ENCODE measurements around the gene RBM5. TPM values are rescaled to one million over a fixed set of nuclear protein-coding genes. Genes with fewer than 3 reads are reported as not detected.

Gene RBM5
- total and polyA plus RNA-seq, 10 of the 15 experiments (the other 5 are each of a cell fraction or from before 2014, with no cell fraction given): 35.1 to 347 (median 111) TPM

DNA sequence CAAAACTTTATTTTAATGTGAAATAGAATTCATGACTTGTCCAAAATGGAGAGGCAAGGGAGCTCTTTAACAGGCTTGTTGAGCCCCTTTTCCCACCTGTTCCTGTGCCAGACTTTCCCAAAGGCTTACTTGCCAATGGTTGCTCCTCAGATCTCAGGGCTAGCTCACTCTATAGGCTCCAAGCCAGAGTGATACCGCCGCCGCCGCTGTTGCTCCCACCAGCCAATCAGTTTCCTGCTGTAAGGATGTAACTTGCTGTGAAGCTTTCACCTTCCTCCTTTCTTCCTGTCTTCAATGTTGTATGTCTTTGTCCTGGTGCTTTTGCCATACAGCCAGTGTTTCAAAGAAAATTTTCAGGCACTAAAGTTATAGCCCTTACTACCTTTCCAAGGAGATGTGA lies 41.3 kb upstream of the RBM5 start:
- no peaks in the 10 kb centered on the region for H4K20me1 ChIP-seq (ENCODE audit: control insufficient read depth, insufficient read depth)
- ChIA-PET SMC1A (ENCODE audit: uncharacterized antibody, unreplicated experiment) (interaction anchor here (1.0 to 1.5 kb wide), 2 partner anchors 10 to 49 kb away, joined by 3 to 4 read pairs; no protein-coding TSS in a partner anchor), RAD21 (ENCODE audit: unreplicated experiment) (no interaction called here), POLR2A (interaction anchor here (0.6 kb wide), 1 partner anchor 46 kb away, joined by 8 read pairs; no protein-coding TSS in a partner anchor), CTCF (interaction anchor here (1.4 to 1.5 kb wide), 2 partner anchors 9 to 63 kb away, joined by 3 to 8 read pairs; no protein-coding TSS in a partner anchor)
- no TSS peak for BruUV-seq (replicated peaks)
- DNase-seq (ENCODE audit: low read depth, low spot score) (no peak), FAIRE-seq (no peak), ATAC-seq (no peak)
- no peak overlapping the region for H3K27ac ChIP-seq (ENCODE audit: control insufficient read depth, insufficient read depth)
- no peaks in the 10 kb centered on the region for H3K79me2 ChIP-seq (ENCODE audit: control insufficient read depth, insufficient read depth, low read length)
- no peak overlapping the region for H3K4me3 ChIP-seq
- peaks cover 2 to 5% of the 10 kb centered on the region in 2 experiments; a peak in 3 of 4 replicates for H3K36me3 ChIP-seq (ENCODE audit: control insufficient read depth in 2 of 2, insufficient read depth in 2 of 2, low read length in 1 of 2)
- H3K4me1 ChIP-seq (ENCODE audit: control insufficient read depth, insufficient read depth, low read length): no peaks in the 10 kb centered on the region
- TF ChIP-seq, protein P1, sequence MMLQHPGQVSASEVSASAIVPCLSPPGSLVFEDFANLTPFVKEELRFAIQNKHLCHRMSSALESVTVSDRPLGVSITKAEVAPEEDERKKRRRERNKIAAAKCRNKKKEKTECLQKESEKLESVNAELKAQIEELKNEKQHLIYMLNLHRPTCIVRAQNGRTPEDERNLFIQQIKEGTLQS (IDR thresholded peaks at IDR 0.05; ENCODE audit: borderline replicate concordance, extremely low read depth, low read depth, low read length): no peak
- no peak for TF ChIP-seq EED (IDR thresholded peaks at IDR 0.05; ENCODE audit: low read depth)
- no peak for TF ChIP-seq IKZF1 (conservative IDR thresholded peaks at IDR 0.05)
- H3K27me3 ChIP-seq (replicated peaks in 1 of 2; ENCODE audit: control insufficient read depth in 2 of 2, insufficient read depth in 2 of 2, low read length in 1 of 2): no peaks in the 10 kb centered on the region
- intact Hi-C loops (cut with micrococcal nuclease; ENCODE audit: unreplicated experiment) (no loop called here), in situ Hi-C loops (cut with MboI) (no loop called here)
- 94% methylated on average over 4 of the region's 4 CpGs for WGBS (ENCODE audit: insufficient coverage, insufficient replicate concordance, low lambda C conversion rate, missing lambda C conversion rate)
- no peak overlapping the region for H3K9ac ChIP-seq (ENCODE audit: control insufficient read depth, insufficient read depth, low read length)
- H3K9me3 ChIP-seq (replicated peaks; ENCODE audit: control insufficient read depth, insufficient read depth, low read length): no peaks in the 10 kb centered on the region
- H2AFZ ChIP-seq (ENCODE audit: control insufficient read depth, low read depth, low read length): no peak overlapping the region
- H3K4me2 ChIP-seq (ENCODE audit: control insufficient read depth, insufficient read depth): no peak overlapping the region

DNA sequence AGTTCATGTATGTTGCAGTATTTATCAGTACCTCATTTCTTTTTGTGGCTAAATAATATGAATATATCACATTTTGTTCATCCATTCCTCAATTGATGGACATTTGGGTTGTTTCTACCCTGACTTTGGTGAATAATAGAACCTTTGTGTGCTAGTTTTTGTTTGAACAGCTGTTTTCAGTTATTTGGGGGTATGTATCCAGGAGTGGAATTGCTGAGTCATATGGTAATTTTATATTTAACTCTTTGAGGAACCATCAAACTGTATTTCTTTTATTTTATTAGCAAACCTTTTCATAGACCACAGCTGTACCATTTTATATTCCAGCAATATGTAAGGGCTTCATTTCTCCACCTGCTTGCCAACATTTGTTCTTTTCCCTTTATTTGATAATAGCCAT lies 38.4 kb upstream of the RBM5 start:
- FAIRE-seq (no peak), DNase-seq (ENCODE audit: low read depth, low spot score) (no peak), ATAC-seq (no peak)
- no peaks in the 10 kb centered on the region for H3K9me3 ChIP-seq (replicated peaks; ENCODE audit: control insufficient read depth, insufficient read depth, low read length)
- H3K27ac ChIP-seq (ENCODE audit: control insufficient read depth, insufficient read depth): no peak overlapping the region
- no peaks in the 10 kb centered on the region for H3K79me2 ChIP-seq (ENCODE audit: control insufficient read depth, insufficient read depth, low read length)
- ChIA-PET POLR2A (interaction anchor here (0.6 kb wide), 1 partner anchor 399 kb away, joined by 3 read pairs; no protein-coding TSS in a partner anchor), SMC1A (ENCODE audit: uncharacterized antibody, unreplicated experiment) (no interaction called here), CTCF (interaction anchor here (0.5 kb wide), 1 partner anchor 607 kb away, joined by 3 read pairs; no protein-coding TSS in a partner anchor), RAD21 (ENCODE audit: unreplicated experiment) (no interaction called here)
- no peak overlapping the region for H2AFZ ChIP-seq (ENCODE audit: control insufficient read depth, low read depth, low read length)
- no peaks in the 10 kb centered on the region for H3K27me3 ChIP-seq (replicated peaks in 1 of 2; ENCODE audit: control insufficient read depth in 2 of 2, insufficient read depth in 2 of 2, low read length in 1 of 2)
- H3K9ac ChIP-seq (ENCODE audit: control insufficient read depth, insufficient read depth, low read length): no peak overlapping the region
- peaks cover 4 to 10% of the 10 kb centered on the region in 2 experiments; a peak in 3 of 4 replicates for H3K36me3 ChIP-seq (ENCODE audit: control insufficient read depth in 2 of 2, insufficient read depth in 2 of 2, low read length in 1 of 2)
- H3K4me1 ChIP-seq (ENCODE audit: control insufficient read depth, insufficient read depth, low read length): no peaks in the 10 kb centered on the region
- no peak overlapping the region for H3K4me3 ChIP-seq
- no peaks in the 10 kb centered on the region for H4K20me1 ChIP-seq (ENCODE audit: control insufficient read depth, insufficient read depth)
- in situ Hi-C loops (cut with MboI): no loop called here
- no TSS peak for BruUV-seq (replicated peaks)
- intact Hi-C loops (cut with micrococcal nuclease; ENCODE audit: unreplicated experiment): no loop called here
- H3K4me2 ChIP-seq (ENCODE audit: control insufficient read depth, insufficient read depth): no peak overlapping the region
- TF ChIP-seq BCL11A (IDR thresholded peaks at IDR 0.05; ENCODE audit: low read depth, low read length): no peak
- TF ChIP-seq, protein P2, sequence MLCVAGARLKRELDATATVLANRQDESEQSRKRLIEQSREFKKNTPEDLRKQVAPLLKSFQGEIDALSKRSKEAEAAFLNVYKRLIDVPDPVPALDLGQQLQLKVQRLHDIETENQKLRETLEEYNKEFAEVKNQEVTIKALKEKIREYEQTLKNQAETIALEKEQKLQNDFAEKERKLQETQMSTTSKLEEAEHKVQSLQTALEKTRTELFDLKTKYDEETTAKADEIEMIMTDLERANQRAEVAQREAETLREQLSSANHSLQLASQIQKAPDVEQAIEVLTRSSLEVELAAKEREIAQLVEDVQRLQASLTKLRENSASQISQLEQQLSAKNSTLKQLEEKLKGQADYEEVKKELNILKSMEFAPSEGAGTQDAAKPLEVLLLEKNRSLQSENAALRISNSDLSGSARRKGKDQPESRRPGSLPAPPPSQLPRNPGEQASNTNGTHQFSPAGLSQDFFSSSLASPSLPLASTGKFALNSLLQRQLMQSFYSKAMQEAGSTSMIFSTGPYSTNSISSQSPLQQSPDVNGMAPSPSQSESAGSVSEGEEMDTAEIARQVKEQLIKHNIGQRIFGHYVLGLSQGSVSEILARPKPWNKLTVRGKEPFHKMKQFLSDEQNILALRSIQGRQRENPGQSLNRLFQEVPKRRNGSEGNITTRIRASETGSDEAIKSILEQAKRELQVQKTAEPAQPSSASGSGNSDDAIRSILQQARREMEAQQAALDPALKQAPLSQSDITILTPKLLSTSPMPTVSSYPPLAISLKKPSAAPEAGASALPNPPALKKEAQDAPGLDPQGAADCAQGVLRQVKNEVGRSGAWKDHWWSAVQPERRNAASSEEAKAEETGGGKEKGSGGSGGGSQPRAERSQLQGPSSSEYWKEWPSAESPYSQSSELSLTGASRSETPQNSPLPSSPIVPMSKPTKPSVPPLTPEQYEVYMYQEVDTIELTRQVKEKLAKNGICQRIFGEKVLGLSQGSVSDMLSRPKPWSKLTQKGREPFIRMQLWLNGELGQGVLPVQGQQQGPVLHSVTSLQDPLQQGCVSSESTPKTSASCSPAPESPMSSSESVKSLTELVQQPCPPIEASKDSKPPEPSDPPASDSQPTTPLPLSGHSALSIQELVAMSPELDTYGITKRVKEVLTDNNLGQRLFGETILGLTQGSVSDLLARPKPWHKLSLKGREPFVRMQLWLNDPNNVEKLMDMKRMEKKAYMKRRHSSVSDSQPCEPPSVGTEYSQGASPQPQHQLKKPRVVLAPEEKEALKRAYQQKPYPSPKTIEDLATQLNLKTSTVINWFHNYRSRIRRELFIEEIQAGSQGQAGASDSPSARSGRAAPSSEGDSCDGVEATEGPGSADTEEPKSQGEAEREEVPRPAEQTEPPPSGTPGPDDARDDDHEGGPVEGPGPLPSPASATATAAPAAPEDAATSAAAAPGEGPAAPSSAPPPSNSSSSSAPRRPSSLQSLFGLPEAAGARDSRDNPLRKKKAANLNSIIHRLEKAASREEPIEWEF (IDR thresholded peaks at IDR 0.05; ENCODE audit: insufficient replicate concordance, low read depth, low read length): no peak
- no peak for TF ChIP-seq PBX3 (IDR thresholded peaks at IDR 0.05; ENCODE audit: insufficient replicate concordance, low read depth, low read length)
- TF ChIP-seq, protein P3, sequence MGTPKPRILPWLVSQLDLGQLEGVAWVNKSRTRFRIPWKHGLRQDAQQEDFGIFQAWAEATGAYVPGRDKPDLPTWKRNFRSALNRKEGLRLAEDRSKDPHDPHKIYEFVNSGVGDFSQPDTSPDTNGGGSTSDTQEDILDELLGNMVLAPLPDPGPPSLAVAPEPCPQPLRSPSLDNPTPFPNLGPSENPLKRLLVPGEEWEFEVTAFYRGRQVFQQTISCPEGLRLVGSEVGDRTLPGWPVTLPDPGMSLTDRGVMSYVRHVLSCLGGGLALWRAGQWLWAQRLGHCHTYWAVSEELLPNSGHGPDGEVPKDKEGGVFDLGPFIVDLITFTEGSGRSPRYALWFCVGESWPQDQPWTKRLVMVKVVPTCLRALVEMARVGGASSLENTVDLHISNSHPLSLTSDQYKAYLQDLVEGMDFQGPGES (IDR thresholded peaks at IDR 0.05): no peak
- no peak for TF ChIP-seq RBBP5 (conservative IDR thresholded peaks at IDR 0.05)
- TF ChIP-seq HDAC6 (IDR thresholded peaks at IDR 0.05; ENCODE audit: unreplicated experiment): no peak
- TF ChIP-seq TBL1XR1 (IDR thresholded peaks at IDR 0.05; ENCODE audit: low read depth, low read length): no peak
